Measurements from ENCODE around the gene CHKA. TPM values are rescaled to one million over a fixed set of nuclear protein-coding genes. Genes with fewer than 3 reads are reported as not detected.
A peak's percentile ranks its signal among the peaks of the same experiment; 100 is the strongest.

CHKA gene
- total and polyA plus RNA-seq, 4 donors: 58.5 to 112 (median 77.1) TPM

DNA sequence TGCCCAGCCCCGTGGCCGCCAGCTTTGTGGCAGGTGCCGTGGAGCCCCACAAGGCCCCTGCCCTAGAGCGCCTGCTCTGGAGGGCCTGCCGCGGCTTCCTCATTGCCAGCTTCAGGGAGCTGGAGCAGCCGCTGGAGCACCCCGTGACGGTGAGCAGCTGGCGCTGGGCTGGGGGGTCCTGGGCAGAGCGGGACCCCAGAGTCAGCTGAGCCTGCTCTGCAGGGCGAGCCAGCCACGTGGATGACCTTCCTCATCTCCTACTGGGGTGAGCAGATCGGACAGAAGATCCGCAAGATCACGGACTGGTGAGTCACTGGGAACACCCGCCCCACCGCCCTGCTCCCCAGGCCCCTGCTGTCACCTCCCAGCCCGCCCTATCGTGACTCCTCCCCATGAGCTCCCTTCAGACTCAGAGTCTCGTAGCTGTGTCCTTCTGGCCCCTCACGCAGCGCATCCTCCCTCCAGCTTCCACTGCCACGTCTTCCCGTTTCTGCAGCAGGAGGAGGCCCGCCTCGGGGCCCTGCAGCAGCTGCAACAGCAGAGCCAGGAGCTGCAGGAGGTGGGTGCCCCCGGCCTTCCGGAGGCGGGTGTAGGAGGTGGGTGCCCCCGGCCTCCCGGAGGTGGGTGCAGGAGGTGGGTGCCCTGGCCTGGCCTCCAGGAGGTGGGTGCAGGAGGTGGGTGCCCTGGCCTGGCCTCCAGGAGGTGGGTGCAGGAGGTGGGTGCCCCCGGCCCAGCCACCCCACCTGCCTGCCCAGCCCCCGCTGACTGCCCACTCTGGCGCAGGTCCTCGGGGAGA is 77.6 kb downstream of the CHKA start:
- WGBS (ENCODE audit: insufficient coverage): 82% methylated on average over 29 of the region's 36 CpGs
- Histone ChIP-seq H3K4me1 (ENCODE audit: control insufficient read depth, insufficient read depth, low read length) (peaks cover 34% of the 10 kb centered on the region), H3K4me3 (ENCODE audit: low read depth, low read length) (no peak overlapping the region), H3K36me3 (ENCODE audit: control insufficient read depth, insufficient read depth, low read length) (peaks cover 42% of the 10 kb centered on the region), H3K9me3 (ENCODE audit: control insufficient read depth, insufficient read depth, low read length) (no peaks in the 10 kb centered on the region), H3K27me3 (ENCODE audit: control insufficient read depth, insufficient read depth, low read length) (peaks cover 8% of the 10 kb centered on the region), H3K27ac (ENCODE audit: low read depth, low read length) (no peak overlapping the region)
- DNase-seq (ENCODE audit: low read depth in 4 of 6, low spot score in 6 of 6): no peak

- peaks cover 11% of the 10 kb centered on the region for H3K27me3 ChIP-seq (ENCODE audit: control insufficient read depth, insufficient read depth, low read length)
- 77% methylated on average over 8 of the region's 8 CpGs for WGBS (ENCODE audit: insufficient coverage)
- no peak overlapping the region for H3K27ac ChIP-seq (ENCODE audit: low read depth, low read length)
- H3K4me3 ChIP-seq (ENCODE audit: low read depth, low read length): no peak overlapping the region
- H3K36me3 ChIP-seq (ENCODE audit: control insufficient read depth, insufficient read depth, low read length): peaks cover 40% of the 10 kb centered on the region
- no peaks in the 10 kb centered on the region for H3K9me3 ChIP-seq (ENCODE audit: control insufficient read depth, insufficient read depth, low read length)
- H3K4me1 ChIP-seq (ENCODE audit: control insufficient read depth, insufficient read depth, low read length): peaks cover 38% of the 10 kb centered on the region
- no peak for DNase-seq (ENCODE audit: low read depth in 4 of 6, low spot score in 6 of 6)
Measured at GRCh38 chr11:68043029-68043348, 78.2 kb downstream of the CHKA start.

GRCh38 chr11:68042219-68043028 is 78.8 kb downstream of the CHKA start:
- no peak overlapping the region for H3K27ac ChIP-seq (ENCODE audit: low read depth, low read length)
- 84% methylated on average over 27 of the region's 27 CpGs for WGBS (ENCODE audit: insufficient coverage)
- peaks cover 11% of the 10 kb centered on the region for H3K27me3 ChIP-seq (ENCODE audit: control insufficient read depth, insufficient read depth, low read length)
- no peak for DNase-seq (ENCODE audit: low read depth in 4 of 6, low spot score in 6 of 6)
- peaks cover 40% of the 10 kb centered on the region for H3K36me3 ChIP-seq (ENCODE audit: control insufficient read depth, insufficient read depth, low read length)
- H3K4me1 ChIP-seq (ENCODE audit: control insufficient read depth, insufficient read depth, low read length): peaks cover 38% of the 10 kb centered on the region
- no peaks in the 10 kb centered on the region for H3K9me3 ChIP-seq (ENCODE audit: control insufficient read depth, insufficient read depth, low read length)
- no peak overlapping the region for H3K4me3 ChIP-seq (ENCODE audit: low read depth, low read length)

DNA sequence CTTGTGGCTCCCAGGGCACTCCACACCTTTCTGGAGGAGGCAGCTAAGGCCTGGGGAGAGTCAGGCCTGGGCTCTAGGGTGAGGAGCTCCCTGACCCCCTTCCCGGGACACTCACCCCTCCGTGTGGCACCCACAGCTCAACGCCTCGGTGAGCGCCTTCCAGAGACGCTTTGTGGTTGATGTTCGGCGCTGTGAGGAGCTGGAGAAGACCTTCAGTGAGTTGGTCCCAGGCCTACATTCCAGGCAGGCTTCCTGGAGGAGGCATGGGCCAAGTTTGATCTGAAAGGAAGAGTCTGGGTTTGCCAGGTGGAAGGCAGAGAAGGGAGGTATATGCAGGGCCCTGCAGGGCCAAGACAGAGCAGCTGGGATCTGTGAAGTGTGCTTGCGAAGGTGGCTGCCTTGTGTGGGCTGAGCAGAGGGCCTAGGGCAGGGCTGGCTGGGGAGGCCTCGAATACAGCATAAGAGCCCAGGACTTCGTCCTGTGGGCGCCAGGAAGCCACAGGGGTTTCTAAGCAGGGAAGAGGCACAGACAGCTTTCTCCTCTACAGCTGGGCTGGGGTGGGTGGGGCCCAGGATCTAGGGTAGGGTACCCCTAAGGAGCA is 79.5 kb downstream of the CHKA start:
- H3K27ac ChIP-seq (ENCODE audit: low read depth, low read length): no peak overlapping the region
- H3K4me3 ChIP-seq (ENCODE audit: low read depth, low read length): no peak overlapping the region
- DNase-seq (ENCODE audit: low read depth in 4 of 6, low spot score in 6 of 6): no peak
- H3K36me3 ChIP-seq (ENCODE audit: control insufficient read depth, insufficient read depth, low read length): peaks cover 42% of the 10 kb centered on the region
- H3K27me3 ChIP-seq (ENCODE audit: control insufficient read depth, insufficient read depth, low read length): peaks cover 11% of the 10 kb centered on the region
- H3K4me1 ChIP-seq (ENCODE audit: control insufficient read depth, insufficient read depth, low read length): peaks cover 37% of the 10 kb centered on the region
- 86% methylated on average over 9 of the region's 12 CpGs for WGBS (ENCODE audit: insufficient coverage)
- no peaks in the 10 kb centered on the region for H3K9me3 ChIP-seq (ENCODE audit: control insufficient read depth, insufficient read depth, low read length)

DNA sequence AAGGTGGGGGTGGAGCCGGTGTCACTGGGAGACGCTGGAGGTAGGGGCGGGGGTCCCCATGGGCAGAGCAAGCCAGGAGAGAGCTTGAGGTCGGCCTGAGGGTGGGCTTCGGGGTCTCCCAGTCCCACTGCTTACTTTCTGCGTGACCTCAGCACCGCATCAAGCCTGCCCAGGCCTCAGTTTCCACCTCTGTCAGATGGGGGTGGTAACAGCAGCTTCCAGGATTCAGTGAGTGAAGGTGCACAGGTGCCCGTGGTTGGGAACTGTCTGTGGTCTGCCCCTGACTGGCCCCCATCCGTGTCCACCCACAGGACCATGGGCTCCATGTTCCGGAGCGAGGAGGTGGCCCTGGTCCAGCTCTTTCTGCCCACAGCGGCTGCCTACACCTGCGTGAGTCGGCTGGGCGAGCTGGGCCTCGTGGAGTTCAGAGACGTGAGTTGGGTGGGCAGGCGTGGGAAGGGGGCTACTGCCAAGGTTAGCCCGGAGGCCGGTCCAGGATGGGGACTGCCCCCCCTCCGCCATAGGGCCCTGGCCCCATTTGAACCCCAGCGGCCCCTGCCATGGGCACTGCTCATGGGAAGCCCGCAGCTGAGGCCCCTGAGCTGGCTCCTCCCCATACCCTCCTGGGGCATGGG is 80.1 kb downstream of the CHKA start:
- Histone ChIP-seq H3K4me3 (ENCODE audit: low read depth, low read length) (no peak overlapping the region), H3K9me3 (ENCODE audit: control insufficient read depth, insufficient read depth, low read length) (no peaks in the 10 kb centered on the region), H3K27me3 (ENCODE audit: control insufficient read depth, insufficient read depth, low read length) (peaks cover 11% of the 10 kb centered on the region), H3K4me1 (ENCODE audit: control insufficient read depth, insufficient read depth, low read length) (peaks cover 37% of the 10 kb centered on the region), H3K36me3 (ENCODE audit: control insufficient read depth, insufficient read depth, low read length) (peaks cover 48% of the 10 kb centered on the region), H3K27ac (ENCODE audit: low read depth, low read length) (peak overlapping the region; percentile 15)
- DNase-seq (ENCODE audit: low read depth in 4 of 6, low spot score in 6 of 6): no peak
- WGBS (ENCODE audit: insufficient coverage): 89% methylated on average over 20 of the region's 23 CpGs

GRCh38 chr11:68040101-68040956 is 80.9 kb downstream of the CHKA start:
- Histone ChIP-seq H3K4me1 (ENCODE audit: control insufficient read depth, insufficient read depth, low read length) (peaks cover 37% of the 10 kb centered on the region), H3K9me3 (ENCODE audit: control insufficient read depth, insufficient read depth, low read length) (no peaks in the 10 kb centered on the region), H3K27me3 (ENCODE audit: control insufficient read depth, insufficient read depth, low read length) (peaks cover 11% of the 10 kb centered on the region), H3K4me3 (ENCODE audit: low read depth, low read length) (peak overlapping the region; percentile 18), H3K27ac (ENCODE audit: low read depth, low read length) (peak overlapping the region; percentile 15), H3K36me3 (ENCODE audit: control insufficient read depth, insufficient read depth, low read length) (peaks cover 55% of the 10 kb centered on the region)
- WGBS (ENCODE audit: insufficient coverage): 58% methylated on average over 17 of the region's 22 CpGs
- DNase-seq (ENCODE audit: low read depth in 4 of 6, low spot score in 6 of 6): no peak

- Histone ChIP-seq H3K4me3 (ENCODE audit: low read depth, low read length) (peak overlapping the region; percentile 39), H3K27me3 (ENCODE audit: control insufficient read depth, insufficient read depth, low read length) (peaks cover 11% of the 10 kb centered on the region), H3K4me1 (ENCODE audit: control insufficient read depth, insufficient read depth, low read length) (peaks cover 37% of the 10 kb centered on the region), H3K27ac (ENCODE audit: low read depth, low read length) (no peak overlapping the region), H3K9me3 (ENCODE audit: control insufficient read depth, insufficient read depth, low read length) (no peaks in the 10 kb centered on the region), H3K36me3 (ENCODE audit: control insufficient read depth, insufficient read depth, low read length) (peaks cover 58% of the 10 kb centered on the region)
- no peak for DNase-seq (ENCODE audit: low read depth in 4 of 6, low spot score in 6 of 6)
- 36% methylated on average over 4 of the region's 10 CpGs for WGBS (ENCODE audit: insufficient coverage)
Measured at GRCh38 chr11:68039526-68040086, 81.6 kb downstream of the CHKA start.

DNA sequence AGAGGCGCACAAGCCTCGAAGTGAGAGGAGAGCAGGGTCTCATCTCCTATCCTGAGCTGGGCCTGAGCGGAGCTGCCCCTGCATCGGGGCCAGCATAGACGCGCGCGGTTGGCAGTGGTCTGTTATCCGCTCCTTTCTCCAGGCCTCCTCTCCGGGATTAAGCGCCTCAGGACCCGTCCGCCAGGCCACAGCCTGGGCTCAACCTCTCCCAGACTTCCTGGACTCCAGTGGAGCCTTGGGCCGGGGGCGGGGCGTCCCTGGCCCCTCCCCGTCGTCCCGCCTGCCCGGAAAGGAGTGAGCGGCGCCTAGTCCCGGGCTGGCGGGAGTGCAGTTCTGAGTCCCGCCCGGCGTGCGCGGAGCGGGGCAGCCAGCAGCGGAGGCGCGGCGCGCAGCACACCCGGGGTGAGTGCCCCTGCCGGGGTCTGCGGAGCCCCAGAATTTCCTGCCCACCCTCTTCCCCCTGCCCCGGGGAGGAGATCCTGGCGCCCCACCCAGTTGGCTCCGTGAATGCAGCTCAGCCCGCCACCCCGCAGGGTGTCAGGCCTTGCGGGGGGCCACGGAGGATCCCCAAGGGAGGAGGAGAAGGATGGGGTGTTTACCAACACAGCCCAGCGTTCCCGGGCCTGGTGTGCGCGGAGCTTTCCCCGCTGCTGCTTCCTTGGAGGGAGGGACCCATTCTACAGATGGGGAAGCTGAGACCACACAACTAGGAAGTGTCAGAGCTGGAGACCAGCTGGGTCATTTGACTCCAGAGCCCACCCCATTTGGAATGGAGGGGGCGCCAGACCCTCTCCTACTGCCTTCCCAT is 82.3 kb downstream of the CHKA start, which contains the start of gene TCIRG1:
TCIRG1 (plus strand) TSS at position 308 of the 808 bp plus-strand sequence. CDS start 2,247 bp downstream, outside the sequence.
- H3K4me1 ChIP-seq (ENCODE audit: control insufficient read depth, insufficient read depth, low read length): peaks cover 34% of the 10 kb centered on the region
- peak in 1 of 6 donors; percentile 73 for DNase-seq (ENCODE audit: low read depth in 4 of 6, low spot score in 6 of 6)
- peak within 1 kb of the TSS; percentile 39 for H3K4me3 ChIP-seq (ENCODE audit: low read depth, low read length)
- peaks cover 58% of the 10 kb centered on the region for H3K36me3 ChIP-seq (ENCODE audit: control insufficient read depth, insufficient read depth, low read length)
- H3K27me3 ChIP-seq (ENCODE audit: control insufficient read depth, insufficient read depth, low read length): peaks cover 11% of the 10 kb centered on the region
- peak within 1 kb of the TSS; percentile 52 for H3K27ac ChIP-seq (ENCODE audit: low read depth, low read length)
- no peaks in the 10 kb centered on the region for H3K9me3 ChIP-seq (ENCODE audit: control insufficient read depth, insufficient read depth, low read length)
- WGBS (ENCODE audit: insufficient coverage): 10% methylated on average over 48 of the region's 51 CpGs

All from spinal cord (tissue), 10 donors.